Measurements from ENCODE around the gene S1PR2. TPM values are rescaled to one million over a fixed set of nuclear protein-coding genes. Genes with fewer than 3 reads are reported as not detected.

S1PR2 gene
- total RNA-seq, 1 donor = 35.4 TPM

DNA sequence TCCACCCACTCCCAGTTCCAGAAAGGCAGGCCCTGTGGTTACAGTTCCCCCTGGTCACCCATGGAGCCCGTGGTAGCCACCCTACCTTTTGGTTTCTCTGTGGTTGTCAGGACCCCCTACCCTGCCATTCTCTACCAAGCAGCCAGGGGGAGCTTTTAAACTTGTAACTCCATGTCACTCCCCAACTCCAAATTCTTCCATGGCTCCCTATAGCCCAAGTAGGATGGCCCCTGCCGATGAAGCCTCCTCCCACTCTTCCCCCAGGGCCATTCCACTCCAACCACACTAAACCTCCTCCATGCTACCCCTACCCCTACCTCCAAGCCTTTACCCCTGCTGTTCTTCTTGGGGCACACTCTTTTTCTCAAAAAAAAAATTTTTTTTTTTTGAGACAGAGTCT, 2.2 kb downstream of the S1PR2 start:
- DNase-seq (ENCODE audit: low read depth) = peak; percentile 52
- no peak overlapping the region for H3K4me3 ChIP-seq (ENCODE audit: low read depth, low read length)
- TF ChIP-seq, protein P1, sequence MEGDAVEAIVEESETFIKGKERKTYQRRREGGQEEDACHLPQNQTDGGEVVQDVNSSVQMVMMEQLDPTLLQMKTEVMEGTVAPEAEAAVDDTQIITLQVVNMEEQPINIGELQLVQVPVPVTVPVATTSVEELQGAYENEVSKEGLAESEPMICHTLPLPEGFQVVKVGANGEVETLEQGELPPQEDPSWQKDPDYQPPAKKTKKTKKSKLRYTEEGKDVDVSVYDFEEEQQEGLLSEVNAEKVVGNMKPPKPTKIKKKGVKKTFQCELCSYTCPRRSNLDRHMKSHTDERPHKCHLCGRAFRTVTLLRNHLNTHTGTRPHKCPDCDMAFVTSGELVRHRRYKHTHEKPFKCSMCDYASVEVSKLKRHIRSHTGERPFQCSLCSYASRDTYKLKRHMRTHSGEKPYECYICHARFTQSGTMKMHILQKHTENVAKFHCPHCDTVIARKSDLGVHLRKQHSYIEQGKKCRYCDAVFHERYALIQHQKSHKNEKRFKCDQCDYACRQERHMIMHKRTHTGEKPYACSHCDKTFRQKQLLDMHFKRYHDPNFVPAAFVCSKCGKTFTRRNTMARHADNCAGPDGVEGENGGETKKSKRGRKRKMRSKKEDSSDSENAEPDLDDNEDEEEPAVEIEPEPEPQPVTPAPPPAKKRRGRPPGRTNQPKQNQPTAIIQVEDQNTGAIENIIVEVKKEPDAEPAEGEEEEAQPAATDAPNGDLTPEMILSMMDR (IDR thresholded peaks at IDR 0.05; ENCODE audit: insufficient read depth, low read depth, low read length) = peak; percentile 61

DNA sequence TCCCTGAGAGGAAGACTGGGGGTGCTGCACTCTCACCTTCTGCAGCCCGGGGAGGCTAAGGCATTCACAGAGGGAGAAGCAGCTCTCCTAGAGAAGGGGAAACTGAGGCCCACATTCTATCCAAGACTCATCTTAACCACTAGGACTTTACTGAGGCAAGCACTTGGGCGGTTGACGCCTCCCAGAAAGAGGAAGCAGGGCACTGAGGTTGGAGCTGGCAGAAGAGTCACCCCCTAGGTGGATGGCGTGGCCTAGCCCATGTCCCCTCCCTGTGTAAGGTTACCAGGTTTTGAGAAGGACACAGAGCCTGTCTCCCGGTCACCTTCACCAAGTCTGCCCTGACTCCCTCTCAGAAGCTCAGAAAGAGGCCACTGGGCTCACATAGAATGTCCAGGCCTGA, 2.7 kb downstream of the S1PR2 start:
- no peak overlapping the region for H3K4me3 ChIP-seq (ENCODE audit: low read depth, low read length)
- TF ChIP-seq, protein P1 (IDR thresholded peaks at IDR 0.05; ENCODE audit: insufficient read depth, low read depth, low read length) = no peak
- no peak for DNase-seq (ENCODE audit: low read depth)

DNA sequence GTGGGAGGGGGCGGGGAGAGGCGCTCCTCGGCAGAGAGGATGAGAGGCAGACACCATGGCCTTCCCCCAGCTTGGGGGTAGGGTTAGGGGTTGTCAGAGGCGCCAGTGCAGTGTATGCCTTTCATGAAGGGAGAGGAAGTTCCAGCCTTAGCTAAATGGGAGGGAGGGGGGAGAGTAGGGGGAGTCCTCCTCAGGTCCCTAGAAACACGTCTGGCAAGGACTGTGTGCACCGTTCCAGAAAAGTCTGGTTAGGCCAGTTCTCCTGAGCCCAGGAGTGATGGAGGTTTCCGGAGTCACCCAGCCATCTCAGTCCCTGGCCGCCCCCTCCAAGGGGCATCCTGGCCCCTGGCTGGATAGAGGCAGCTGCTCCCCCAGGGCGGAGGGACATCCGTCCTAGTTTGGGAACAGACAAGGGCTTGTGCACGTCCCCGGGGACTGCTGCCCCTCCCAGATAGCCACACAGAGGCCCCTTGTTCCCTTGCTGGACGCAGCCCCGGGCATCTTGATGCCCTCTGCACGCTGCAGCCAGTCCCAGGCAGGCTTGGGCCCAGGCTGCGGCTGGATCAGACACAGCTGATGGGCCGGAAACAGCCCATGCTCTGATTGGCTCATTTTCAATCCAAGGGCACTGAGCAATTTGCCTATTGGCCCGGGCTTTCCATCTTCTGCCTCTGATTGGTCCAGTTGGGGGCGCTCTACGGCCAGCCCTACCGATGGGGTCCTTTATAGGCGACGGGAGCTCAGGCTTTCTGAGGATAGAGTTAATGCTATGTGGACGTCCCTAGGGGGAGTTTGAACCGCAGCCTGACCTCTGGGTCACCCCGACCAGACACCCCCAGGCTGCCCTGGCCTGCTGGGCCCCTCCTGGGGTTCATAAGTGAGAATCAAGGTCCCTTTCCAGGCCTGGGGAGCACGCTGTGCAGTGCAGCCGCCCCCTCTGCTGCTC, 3.8 kb downstream of the S1PR2 start:
- DNase-seq (ENCODE audit: low read depth) = peak; percentile 21
- peak overlapping the region; percentile 32 for H3K4me3 ChIP-seq (ENCODE audit: low read depth, low read length)
- TF ChIP-seq, protein P1 (IDR thresholded peaks at IDR 0.05; ENCODE audit: insufficient read depth, low read depth, low read length) = no peak

DNA sequence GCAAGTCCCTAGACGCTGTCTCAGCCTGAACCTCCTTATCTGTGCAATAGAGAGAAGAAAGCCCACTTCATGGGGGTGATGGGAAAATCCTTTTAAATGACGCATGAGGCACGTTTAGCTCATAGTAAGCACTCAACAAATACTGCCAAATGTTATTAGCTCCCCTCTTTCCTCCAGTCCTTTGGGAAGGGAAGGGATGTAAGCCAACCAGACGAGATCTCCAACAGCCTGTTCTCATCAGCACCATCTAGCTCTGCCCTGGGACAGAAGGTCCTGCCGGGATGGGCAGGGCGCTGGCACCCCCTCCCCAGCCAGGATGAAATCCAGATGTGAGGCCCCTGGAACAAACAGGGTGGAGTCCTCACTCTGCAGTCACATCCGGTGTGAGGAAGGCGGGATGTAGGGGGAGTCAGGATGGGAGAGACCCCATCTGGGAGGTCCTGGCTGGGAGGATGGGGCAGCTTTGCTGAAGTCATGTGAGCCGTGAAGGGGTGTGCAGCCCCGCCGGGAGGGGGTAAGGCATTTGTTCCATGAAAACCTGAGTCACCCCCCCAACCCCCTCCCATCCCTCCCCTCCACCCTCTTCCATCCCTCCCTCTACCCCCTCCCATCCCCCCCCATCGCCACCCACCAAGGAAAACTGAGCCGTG, 4.6 kb downstream of the S1PR2 start:
- DNase-seq (ENCODE audit: low read depth) = peak; percentile 93
- TF ChIP-seq, protein P1 (IDR thresholded peaks at IDR 0.05; ENCODE audit: insufficient read depth, low read depth, low read length) = no peak
- no peak overlapping the region for H3K4me3 ChIP-seq (ENCODE audit: low read depth, low read length)

DNA sequence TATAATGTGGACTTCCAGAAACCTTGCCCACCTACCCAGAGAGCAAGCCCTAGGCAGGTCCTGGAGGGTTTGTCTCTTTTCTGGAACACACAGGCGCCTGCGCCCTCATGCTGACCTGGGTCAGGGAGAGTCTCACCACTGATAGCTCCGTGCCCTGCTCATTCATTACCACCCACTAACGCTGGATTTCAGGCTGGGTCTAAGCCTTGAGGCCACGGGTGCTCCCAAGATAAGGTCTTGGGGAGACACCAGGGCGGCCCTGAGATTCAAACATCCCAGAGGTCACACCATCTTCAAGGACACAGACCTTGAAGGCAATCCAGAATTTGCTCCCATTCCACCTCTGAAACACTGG, 5.1 kb downstream of the S1PR2 start:
- DNase-seq (ENCODE audit: low read depth) = no peak
- TF ChIP-seq, protein P1 (IDR thresholded peaks at IDR 0.05; ENCODE audit: insufficient read depth, low read depth, low read length) = no peak

DNA sequence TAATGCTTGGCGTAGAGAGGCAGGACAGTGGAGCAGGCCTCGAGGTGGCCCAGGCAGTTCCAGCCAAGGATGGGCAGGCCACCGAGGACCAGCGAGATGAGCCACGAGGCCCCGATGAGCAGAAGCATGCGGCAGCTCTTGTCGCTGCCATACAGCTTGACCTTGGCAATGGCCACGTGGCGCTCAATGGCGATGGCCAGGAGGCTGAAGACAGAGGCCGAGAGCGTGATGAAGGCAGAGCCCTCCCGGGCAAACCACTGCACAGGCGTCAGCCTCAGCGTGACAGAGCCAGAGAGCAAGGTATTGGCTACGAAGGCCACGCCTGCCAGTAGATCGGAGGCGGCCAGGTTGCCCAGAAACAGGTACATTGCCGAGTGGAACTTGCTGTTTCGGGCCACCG, 6.8 kb downstream of the S1PR2 start:
- DNase-seq (ENCODE audit: low read depth) = no peak
- H3K4me3 ChIP-seq (ENCODE audit: low read depth, low read length) = no peak overlapping the region
- TF ChIP-seq, protein P1 (IDR thresholded peaks at IDR 0.05; ENCODE audit: insufficient read depth, low read depth, low read length) = no peak

More for the DNA sequence above, 5.1 kb downstream of the S1PR2 start:
- no peak overlapping the region for H3K4me3 ChIP-seq (ENCODE audit: low read depth, low read length)
